ENCODE data around the gene GRIK1.

GRIK1 gene

DNA sequence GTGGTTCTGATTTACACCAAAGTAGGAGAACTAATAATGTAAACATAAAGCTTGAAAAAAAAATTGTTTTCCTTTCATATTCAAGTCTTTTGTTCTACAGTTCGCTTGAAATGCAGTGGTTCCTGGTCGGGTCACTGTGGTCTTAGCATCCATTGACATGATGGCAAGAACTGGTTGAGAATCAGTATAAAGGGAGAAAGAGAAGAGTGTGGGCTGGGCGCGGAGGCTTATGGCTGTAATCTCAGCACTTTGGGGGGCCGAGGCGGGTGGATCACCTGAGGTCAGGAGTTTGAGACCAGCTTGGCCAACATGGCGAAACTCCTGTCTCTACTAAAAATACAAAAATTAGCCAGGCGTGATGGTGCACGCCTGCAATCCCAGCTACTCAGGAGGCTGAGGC is 390.2 kb downstream of the GRIK1 start:
- DNase-seq (ENCODE audit: low spot score), result no peak
- in situ Hi-C loops (cut with MboI; ENCODE audit: low sequenced_read_pairs, unreplicated experiment), result no loop called here
- TF ChIP-seq, protein P1, sequence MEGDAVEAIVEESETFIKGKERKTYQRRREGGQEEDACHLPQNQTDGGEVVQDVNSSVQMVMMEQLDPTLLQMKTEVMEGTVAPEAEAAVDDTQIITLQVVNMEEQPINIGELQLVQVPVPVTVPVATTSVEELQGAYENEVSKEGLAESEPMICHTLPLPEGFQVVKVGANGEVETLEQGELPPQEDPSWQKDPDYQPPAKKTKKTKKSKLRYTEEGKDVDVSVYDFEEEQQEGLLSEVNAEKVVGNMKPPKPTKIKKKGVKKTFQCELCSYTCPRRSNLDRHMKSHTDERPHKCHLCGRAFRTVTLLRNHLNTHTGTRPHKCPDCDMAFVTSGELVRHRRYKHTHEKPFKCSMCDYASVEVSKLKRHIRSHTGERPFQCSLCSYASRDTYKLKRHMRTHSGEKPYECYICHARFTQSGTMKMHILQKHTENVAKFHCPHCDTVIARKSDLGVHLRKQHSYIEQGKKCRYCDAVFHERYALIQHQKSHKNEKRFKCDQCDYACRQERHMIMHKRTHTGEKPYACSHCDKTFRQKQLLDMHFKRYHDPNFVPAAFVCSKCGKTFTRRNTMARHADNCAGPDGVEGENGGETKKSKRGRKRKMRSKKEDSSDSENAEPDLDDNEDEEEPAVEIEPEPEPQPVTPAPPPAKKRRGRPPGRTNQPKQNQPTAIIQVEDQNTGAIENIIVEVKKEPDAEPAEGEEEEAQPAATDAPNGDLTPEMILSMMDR (IDR thresholded peaks at IDR 0.05; ENCODE audit: borderline replicate concordance, control extremely low read depth, extremely low read depth, insufficient read depth, missing control alignments), result no peak

DNA sequence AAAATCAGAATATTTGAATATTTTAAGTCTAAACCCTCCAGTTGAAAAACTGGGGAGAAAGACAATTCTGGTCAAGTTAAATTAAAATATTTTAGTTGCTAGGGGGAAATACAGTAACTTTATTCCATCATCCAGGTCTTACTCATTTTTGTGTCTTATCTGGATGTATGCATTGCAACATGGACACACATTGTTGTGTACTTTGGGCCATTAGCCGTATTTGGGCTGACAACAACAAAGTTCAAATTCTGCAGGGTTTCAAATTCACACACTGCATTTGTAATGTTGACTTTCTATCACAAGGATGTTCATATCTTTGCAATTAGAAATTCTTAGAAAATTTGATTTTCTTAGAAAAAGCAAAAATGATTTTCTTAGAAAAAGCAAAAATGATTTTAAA is 391.8 kb downstream of the GRIK1 start:
- in situ Hi-C loops (cut with MboI; ENCODE audit: low sequenced_read_pairs, unreplicated experiment), result no loop called here
- no peak for DNase-seq (ENCODE audit: low spot score)
- TF ChIP-seq, protein P1 (IDR thresholded peaks at IDR 0.05; ENCODE audit: borderline replicate concordance, control extremely low read depth, extremely low read depth, insufficient read depth, missing control alignments), result no peak

DNA sequence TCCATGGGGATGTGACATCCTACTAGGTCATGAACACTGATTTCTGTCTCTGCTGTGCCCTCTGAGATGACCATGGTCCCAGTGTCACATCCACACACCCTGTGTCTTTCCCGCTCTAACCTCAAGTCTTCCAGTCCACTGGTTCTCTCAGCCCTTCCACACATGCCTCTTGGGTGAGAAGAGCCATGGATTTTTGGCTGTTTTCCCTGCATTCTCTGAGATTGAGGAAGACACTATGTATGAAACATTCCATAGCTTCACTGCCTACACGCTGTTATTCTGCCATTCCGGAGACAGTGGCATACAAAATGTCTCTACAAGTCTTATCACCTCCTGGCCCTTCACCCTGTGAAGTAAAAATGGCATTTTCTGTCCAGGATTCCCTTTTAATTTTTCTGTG is 393.7 kb downstream of the GRIK1 start:
- TF ChIP-seq, protein P1 (IDR thresholded peaks at IDR 0.05; ENCODE audit: borderline replicate concordance, control extremely low read depth, extremely low read depth, insufficient read depth, missing control alignments), result no peak
- in situ Hi-C loops (cut with MboI; ENCODE audit: low sequenced_read_pairs, unreplicated experiment), result no loop called here
- no peak for DNase-seq (ENCODE audit: low spot score)

DNA sequence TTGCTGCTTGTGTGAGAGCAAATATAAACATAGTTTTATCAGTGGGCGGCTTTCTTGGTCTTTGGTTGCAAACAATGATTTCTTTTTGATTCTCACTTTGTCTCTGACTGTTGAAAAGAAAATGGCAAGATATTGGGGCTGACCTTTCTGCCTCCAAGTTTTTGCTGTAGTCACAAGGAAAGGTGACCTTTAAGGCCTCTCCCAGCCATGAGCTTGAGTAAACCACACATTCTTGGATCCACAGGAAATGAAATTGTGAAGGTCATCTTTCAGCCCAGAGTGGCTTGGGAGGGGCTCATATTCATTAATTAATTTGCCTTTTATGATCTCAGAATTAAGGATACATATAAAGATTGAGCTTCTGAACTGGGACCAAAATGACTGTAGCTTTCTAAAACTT is 399.5 kb downstream of the GRIK1 start:
- TF ChIP-seq, protein P1 (IDR thresholded peaks at IDR 0.05; ENCODE audit: borderline replicate concordance, control extremely low read depth, extremely low read depth, insufficient read depth, missing control alignments), result no peak
- in situ Hi-C loops (cut with MboI; ENCODE audit: low sequenced_read_pairs, unreplicated experiment), result no loop called here
- DNase-seq (ENCODE audit: low spot score), result no peak

DNA sequence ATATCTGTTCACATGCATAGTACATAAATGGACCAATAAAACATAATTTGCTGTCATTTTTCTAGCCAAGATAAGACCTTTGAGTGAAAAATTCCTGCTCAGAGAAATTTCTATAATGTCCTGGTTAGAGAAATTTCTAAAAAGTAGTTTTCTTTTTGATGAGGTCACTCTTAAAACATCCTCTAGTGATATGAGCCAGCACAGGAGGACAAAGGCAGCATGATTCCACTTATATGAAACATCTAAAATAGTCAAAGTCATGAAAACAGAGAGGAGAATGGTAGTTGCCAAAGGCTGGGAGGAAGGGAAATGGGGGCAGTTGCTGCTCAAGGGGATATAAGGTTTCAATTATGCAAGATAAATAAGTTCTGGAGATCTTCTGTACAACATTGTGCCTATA is 401.7 kb downstream of the GRIK1 start:
- TF ChIP-seq, protein P1 (IDR thresholded peaks at IDR 0.05; ENCODE audit: borderline replicate concordance, control extremely low read depth, extremely low read depth, insufficient read depth, missing control alignments), result no peak
- DNase-seq (ENCODE audit: low spot score), result no peak
- in situ Hi-C loops (cut with MboI; ENCODE audit: low sequenced_read_pairs, unreplicated experiment), result no loop called here

DNA sequence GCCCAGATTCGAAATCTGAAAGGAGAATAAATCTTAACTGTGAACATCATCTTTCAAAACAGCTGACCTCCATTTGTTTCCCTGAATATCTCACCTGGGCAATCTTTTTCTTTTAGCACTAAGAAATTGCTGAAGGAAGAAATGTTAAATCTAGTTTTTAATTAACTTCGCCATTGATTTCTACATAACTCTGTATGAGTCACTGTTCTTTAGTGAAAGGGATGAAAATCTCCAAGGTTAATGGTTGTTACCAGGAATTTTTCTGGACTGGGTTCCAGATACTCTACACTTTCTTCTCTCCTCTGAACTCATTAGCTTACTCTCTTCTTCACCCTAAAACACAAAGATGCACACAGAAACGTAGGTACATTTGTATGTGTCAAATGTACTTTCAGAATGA is 405.3 kb downstream of the GRIK1 start:
- TF ChIP-seq, protein P1 (IDR thresholded peaks at IDR 0.05; ENCODE audit: borderline replicate concordance, control extremely low read depth, extremely low read depth, insufficient read depth, missing control alignments), result no peak
- in situ Hi-C loops (cut with MboI; ENCODE audit: low sequenced_read_pairs, unreplicated experiment), result no loop called here
- DNase-seq (ENCODE audit: low spot score), result no peak

DNA sequence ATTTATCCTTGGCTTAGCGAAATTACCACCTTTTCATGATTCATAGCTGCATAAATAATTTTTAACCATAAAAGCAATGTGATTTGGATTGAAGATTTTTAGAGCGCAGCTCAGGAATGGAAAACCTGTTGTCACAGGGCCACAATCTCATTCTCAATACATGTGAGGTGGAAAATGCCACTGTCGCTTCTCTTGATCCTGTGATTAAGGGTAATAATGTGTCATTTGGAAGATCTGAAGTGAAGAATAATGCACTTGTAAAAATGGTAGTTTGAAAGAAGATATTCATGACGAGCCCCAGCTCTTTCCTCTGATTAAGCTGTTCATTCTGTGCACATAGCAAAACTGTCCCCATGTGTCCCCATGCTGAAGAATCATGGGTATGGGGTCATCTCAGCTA is 410.7 kb downstream of the GRIK1 start:
- TF ChIP-seq, protein P1 (IDR thresholded peaks at IDR 0.05; ENCODE audit: borderline replicate concordance, control extremely low read depth, extremely low read depth, insufficient read depth, missing control alignments), result no peak
- no peak for DNase-seq (ENCODE audit: low spot score)
- in situ Hi-C loops (cut with MboI; ENCODE audit: low sequenced_read_pairs, unreplicated experiment), result no loop called here

All from GM13976 (cell line).